Karpas-422 (cell line): ENCODE data around the gene UBC. TPM values are rescaled to one million over a fixed set of nuclear protein-coding genes. Genes with fewer than 3 reads are reported as not detected.

Experiments
- DNase-seq: peaks from one replicate; pipeline ENCODE4 v3.0.0-alpha.2; 2015
- H2AFZ ChIP-seq: fragments of 200-600 bp; sonication (generic); 2 replicates; pipeline ENCODE4 v1.6.1; 2014; ENCODE audit warnings: antibody characterized with exemption, low read length, mixed read lengths
- H3K27ac ChIP-seq: fragments of 200-600 bp; sonication (generic); 2 replicates; pipeline ENCODE4 v1.5.1; 2014; ENCODE audit warnings: mild to moderate bottlenecking, low read length, moderate library complexity
- H3K27me3 ChIP-seq: fragments of 200-600 bp; sonication (generic); 2 replicates; pipeline ENCODE4 v1.6.1; 2014; ENCODE audit warnings: low read length, mixed read lengths
- H3K36me3 ChIP-seq: fragments of 200-600 bp; sonication (generic); 2 replicates; pipeline ENCODE4 v1.6.1; 2014; ENCODE audit warnings: low read length, mixed read lengths; ENCODE audit not compliant: insufficient read depth
- H3K4me1 ChIP-seq: fragments of 200-600 bp; sonication (generic); 2 replicates; pipeline ENCODE4 v1.6.1; 2014; ENCODE audit warnings: mild to moderate bottlenecking, low read length, mixed read lengths
- H3K4me2 ChIP-seq: fragments of 200-600 bp; sonication (generic); 2 replicates; pipeline ENCODE4 v1.6.1; 2014; ENCODE audit warnings: low read length, low read depth, mild to moderate bottlenecking; ENCODE audit not compliant: poor library complexity, severe bottlenecking
- H3K4me3 ChIP-seq: fragments of 200-600 bp; sonication (generic); 2 replicates; pipeline ENCODE4 v1.5.1; 2014; ENCODE audit warnings: mild to moderate bottlenecking, antibody characterized with exemption, low read length, mixed read lengths
- H3K79me2 ChIP-seq: fragments of 200-600 bp; sonication (generic); 2 replicates; pipeline ENCODE4 v1.6.1; 2014; ENCODE audit warnings: mild to moderate bottlenecking, low read length, mixed read lengths
- H3K9ac ChIP-seq: fragments of 200-600 bp; sonication (generic); 2 replicates; pipeline ENCODE4 v1.6.0; 2014; ENCODE audit warnings: low read length
- H3K9me2 ChIP-seq: fragments of 200-600 bp; sonication (generic), shearing (Covaris generic); replicated peaks from 2 replicates; pipeline ENCODE4 v1.6.0; 2014; ENCODE audit warnings: mild to moderate bottlenecking, low read length, moderate library complexity; ENCODE audit not compliant: insufficient read depth
- H3K9me3 ChIP-seq: fragments of 300-700, 200-600 bp; sonication (generic); 2 replicates; pipeline ENCODE4 v1.6.1; 2014; ENCODE audit warnings: low read length, mixed read lengths
- H4K20me1 ChIP-seq: fragments of 200-600 bp; sonication (generic); 2 replicates; pipeline ENCODE4 v1.6.1; 2014; ENCODE audit warnings: mild to moderate bottlenecking, antibody characterized with exemption, low read length, low read depth; ENCODE audit not compliant: insufficient read depth
- total RNA-seq: library from RNA; depleted of rRNA; stranded (reverse); fragments of >200 nt; shearing (Covaris generic); gene quantifications from 2 replicates; pipeline ENCODE4 v1.2.3, GENCODE V29; 2014; ENCODE audit warnings: low replicate concordance

UBC gene
- total RNA-seq, 1 experiment from 2014 or later = 603 TPM

GRCh38 chr12:124949779-124950728, 35.6 kb upstream of the UBC start:
- Histone ChIP-seq H3K27me3 (no peaks in the 10 kb centered on the region), H3K9me3 (no peaks in the 10 kb centered on the region), H3K4me2 (no peak overlapping the region), H3K9ac (no peak overlapping the region), H3K79me2 (no peaks in the 10 kb centered on the region), H3K36me3 (peaks cover 11% of the 10 kb centered on the region), H2AFZ (no peak overlapping the region), H4K20me1 (0 out of 2 replicates have a peak, but pooled peaks cover 4% of the 10 kb centered on the region), H3K27ac (no peak overlapping the region), H3K9me2 (no peaks in the 10 kb centered on the region), H3K4me3 (no peak overlapping the region), H3K4me1 (no peaks in the 10 kb centered on the region)
- DNase-seq = no peak

GRCh38 chr12:124949066-124949465, 34.6 kb upstream of the UBC start:
- no peaks in the 10 kb centered on the region for H3K9me2 ChIP-seq
- no peaks in the 10 kb centered on the region for H3K9me3 ChIP-seq
- H3K4me2 ChIP-seq = no peak overlapping the region
- no peak overlapping the region for H2AFZ ChIP-seq
- H3K9ac ChIP-seq = no peak overlapping the region
- H3K79me2 ChIP-seq = no peaks in the 10 kb centered on the region
- no peaks in the 10 kb centered on the region for H3K4me1 ChIP-seq
- no peaks in the 10 kb centered on the region for H3K27me3 ChIP-seq
- H3K4me3 ChIP-seq = no peak overlapping the region
- H3K36me3 ChIP-seq = peaks cover 6% of the 10 kb centered on the region; the same call in 1 of the 2 replicates
- H4K20me1 ChIP-seq = 0 out of 2 replicates have a peak, but pooled peaks cover 4% of the 10 kb centered on the region
- H3K27ac ChIP-seq = no peak overlapping the region
- DNase-seq = no peak

GRCh38 chr12:124947561-124948398, 33.3 kb upstream of the UBC start:
- Histone ChIP-seq H3K4me3 (no peak overlapping the region), H3K9me3 (no peaks in the 10 kb centered on the region), H3K9me2 (no peaks in the 10 kb centered on the region), H2AFZ (no peak overlapping the region), H3K4me2 (no peak overlapping the region), H3K9ac (no peak overlapping the region), H3K36me3 (peaks cover 6% of the 10 kb centered on the region; the same call in 1 of the 2 replicates), H3K27me3 (no peaks in the 10 kb centered on the region), H3K79me2 (no peaks in the 10 kb centered on the region), H3K4me1 (no peaks in the 10 kb centered on the region), H4K20me1 (0 out of 2 replicates have a peak, but pooled peaks cover 4% of the 10 kb centered on the region), H3K27ac (no peak overlapping the region)
- no peak for DNase-seq

DNA sequence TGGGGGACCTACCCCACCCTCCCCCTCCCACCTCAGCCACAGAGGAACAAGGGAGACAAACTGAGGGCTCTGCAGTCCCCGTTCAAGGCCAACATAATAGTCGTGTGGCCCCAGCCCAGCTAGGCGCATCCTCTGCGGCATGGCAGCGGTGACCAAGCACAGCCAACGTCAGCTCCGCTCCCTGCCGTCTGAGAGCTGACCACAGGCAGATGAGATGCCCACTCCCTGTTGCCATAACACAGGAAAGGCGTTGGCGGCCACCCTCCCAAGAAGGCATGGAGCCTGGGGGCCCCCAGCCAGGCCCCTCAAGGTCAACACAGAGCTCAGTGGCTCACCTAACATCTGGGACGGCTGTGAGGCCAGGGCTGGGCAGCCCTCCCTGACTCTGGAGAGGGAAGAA, 32.6 kb upstream of the UBC start:
- Histone ChIP-seq H3K9ac (no peak overlapping the region), H3K79me2 (no peaks in the 10 kb centered on the region), H3K27me3 (no peaks in the 10 kb centered on the region), H3K27ac (no peak overlapping the region), H3K4me1 (no peaks in the 10 kb centered on the region), H3K9me2 (no peaks in the 10 kb centered on the region), H3K4me2 (no peak overlapping the region), H2AFZ (no peak overlapping the region), H3K9me3 (no peaks in the 10 kb centered on the region), H3K4me3 (no peak overlapping the region), H3K36me3 (peaks cover 6% of the 10 kb centered on the region; the same call in 1 of the 2 replicates), H4K20me1 (0 out of 2 replicates have a peak, but pooled peaks cover 4% of the 10 kb centered on the region)
- no peak for DNase-seq

DNA sequence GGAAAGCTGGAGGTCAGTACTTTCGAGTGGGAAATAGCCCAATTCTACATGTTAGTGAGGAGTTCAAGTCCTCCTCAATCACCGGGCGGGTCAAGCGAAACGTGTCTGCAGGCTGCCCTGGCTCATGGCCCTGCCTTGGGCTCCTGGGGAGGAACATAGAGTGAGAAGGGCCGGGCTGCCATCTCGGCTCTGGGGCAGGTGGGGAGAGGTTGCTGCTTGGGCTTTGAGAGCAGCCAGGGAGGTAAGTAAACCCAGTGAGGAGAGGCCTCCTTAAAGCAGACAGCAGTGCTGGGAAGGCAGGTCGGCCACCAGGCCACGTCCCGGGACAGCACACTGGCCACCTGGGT, 32.0 kb upstream of the UBC start:
- Histone ChIP-seq H3K4me3 (no peak overlapping the region), H4K20me1 (0 out of 2 replicates have a peak, but pooled peaks cover 4% of the 10 kb centered on the region), H3K36me3 (peaks cover 6% of the 10 kb centered on the region; the same call in 1 of the 2 replicates), H3K4me1 (no peaks in the 10 kb centered on the region), H3K27me3 (no peaks in the 10 kb centered on the region), H3K27ac (no peak overlapping the region), H3K4me2 (no peak overlapping the region), H3K79me2 (no peaks in the 10 kb centered on the region), H3K9ac (no peak overlapping the region), H3K9me3 (no peaks in the 10 kb centered on the region), H3K9me2 (no peaks in the 10 kb centered on the region), H2AFZ (no peak overlapping the region)
- DNase-seq = no peak

- no peak overlapping the region; the same call in 1 of the 2 replicates for H2AFZ ChIP-seq
- peak overlapping the region; percentile 90 for H3K27ac ChIP-seq
- 0 out of 2 replicates have a peak, but pooled peaks cover 3% of the 10 kb centered on the region for H3K36me3 ChIP-seq
- peak overlapping the region; percentile 93 for H3K4me2 ChIP-seq
- H3K9ac ChIP-seq = peak overlapping the region; percentile 74
- H3K9me2 ChIP-seq = no peaks in the 10 kb centered on the region
- no peaks in the 10 kb centered on the region for H4K20me1 ChIP-seq
- no peaks in the 10 kb centered on the region for H3K9me3 ChIP-seq
- H3K4me3 ChIP-seq = peak overlapping the region; percentile 73
- peaks cover 38% of the 10 kb centered on the region for H3K4me1 ChIP-seq
- no peaks in the 10 kb centered on the region for H3K27me3 ChIP-seq
- no peaks in the 10 kb centered on the region for H3K79me2 ChIP-seq
- DNase-seq = no peak
Measured at GRCh38 chr12:124941170-124941527, 26.7 kb upstream of the UBC start.

DNA sequence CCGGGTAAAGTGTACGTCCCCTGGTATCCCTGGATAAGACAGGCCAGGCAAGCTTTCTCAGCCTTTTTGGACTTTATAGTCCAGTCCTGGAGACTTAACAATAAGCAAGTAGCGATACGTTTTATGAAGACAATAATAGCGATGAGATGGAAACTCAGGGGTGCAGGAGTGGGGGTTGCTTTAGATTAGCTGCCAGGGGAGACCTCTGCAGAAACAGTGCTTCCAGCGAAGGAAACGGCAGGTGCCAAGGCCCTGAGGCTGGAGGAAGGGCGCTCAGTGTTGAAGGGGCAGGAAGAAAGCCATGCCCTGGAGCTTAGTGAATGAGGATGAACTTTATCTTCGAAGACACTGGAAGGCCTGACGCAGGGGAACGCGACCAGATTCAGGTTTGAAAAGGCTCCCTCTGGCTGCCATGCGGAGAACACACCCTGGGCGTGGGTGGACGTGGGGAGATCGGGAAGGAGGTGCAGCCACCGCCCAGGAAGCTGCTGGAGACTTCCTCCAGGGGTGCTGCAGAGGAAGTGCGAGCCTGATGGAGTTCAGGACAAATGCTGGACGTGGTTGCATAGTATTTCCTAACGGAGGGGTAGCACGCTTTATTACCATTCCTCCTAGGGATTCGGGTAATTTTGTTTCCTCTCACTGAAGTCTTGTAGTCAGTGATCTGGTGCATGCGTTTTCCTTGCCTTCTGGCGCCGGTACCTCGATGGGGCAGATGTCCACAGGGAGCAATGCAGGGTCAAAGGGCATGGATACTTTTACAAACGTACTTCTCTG, 26.1 kb upstream of the UBC start:
- Histone ChIP-seq H3K9ac (peak overlapping the region; percentile 74), H3K36me3 (0 out of 2 replicates have a peak, but pooled peaks cover 3% of the 10 kb centered on the region), H3K79me2 (no peaks in the 10 kb centered on the region), H3K9me3 (no peaks in the 10 kb centered on the region), H3K4me3 (peak overlapping the region; percentile 73), H3K9me2 (no peaks in the 10 kb centered on the region), H3K27me3 (no peaks in the 10 kb centered on the region), H2AFZ (peak overlapping the region; percentile 22), H3K4me1 (peaks cover 38% of the 10 kb centered on the region), H3K4me2 (peak overlapping the region; percentile 93), H3K27ac (peak overlapping the region; percentile 90), H4K20me1 (no peaks in the 10 kb centered on the region)
- DNase-seq = peak; percentile 95
